GM18505 (cell line): Measurements from ENCODE around the gene ADAMTS7.
"Not testable (repeated sequence)": the region's sequence is repeated elsewhere in the genome, so short reads cannot be mapped to it uniquely, and the experiment has no call there.

Experiments
- ATAC-seq: cut with Tn5 transposase; IDR thresholded peaks from one replicate; pipeline ENCODE4 v1.9.1; 2021; ENCODE audit not compliant: unreplicated experiment
- POLR2A ChIP-seq: IDR thresholded peaks from 4 replicates; pipeline ENCODE4 v1.6.1; 2011; ENCODE audit warnings: borderline replicate concordance; ENCODE audit not compliant: insufficient read depth, insufficient read length; ENCODE audit errors: extremely low read depth

The ADAMTS7 gene

DNA sequence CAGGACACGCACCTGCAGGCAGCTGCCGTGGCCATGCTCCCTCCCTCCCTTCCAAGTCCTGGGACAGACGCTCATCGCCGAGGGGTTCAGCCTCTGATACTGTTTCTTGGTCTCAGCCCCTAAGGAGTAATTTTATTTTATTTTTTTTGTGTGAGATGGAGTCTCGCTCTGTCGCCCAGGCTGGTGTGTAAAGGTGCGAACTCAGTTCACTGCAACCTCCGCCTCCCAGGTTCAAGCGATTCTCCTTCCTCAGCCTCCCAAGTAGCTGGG, 53.7 kb downstream of the ADAMTS7 start:
- ATAC-seq, result no peak
- no peak for TF ChIP-seq POLR2A

DNA sequence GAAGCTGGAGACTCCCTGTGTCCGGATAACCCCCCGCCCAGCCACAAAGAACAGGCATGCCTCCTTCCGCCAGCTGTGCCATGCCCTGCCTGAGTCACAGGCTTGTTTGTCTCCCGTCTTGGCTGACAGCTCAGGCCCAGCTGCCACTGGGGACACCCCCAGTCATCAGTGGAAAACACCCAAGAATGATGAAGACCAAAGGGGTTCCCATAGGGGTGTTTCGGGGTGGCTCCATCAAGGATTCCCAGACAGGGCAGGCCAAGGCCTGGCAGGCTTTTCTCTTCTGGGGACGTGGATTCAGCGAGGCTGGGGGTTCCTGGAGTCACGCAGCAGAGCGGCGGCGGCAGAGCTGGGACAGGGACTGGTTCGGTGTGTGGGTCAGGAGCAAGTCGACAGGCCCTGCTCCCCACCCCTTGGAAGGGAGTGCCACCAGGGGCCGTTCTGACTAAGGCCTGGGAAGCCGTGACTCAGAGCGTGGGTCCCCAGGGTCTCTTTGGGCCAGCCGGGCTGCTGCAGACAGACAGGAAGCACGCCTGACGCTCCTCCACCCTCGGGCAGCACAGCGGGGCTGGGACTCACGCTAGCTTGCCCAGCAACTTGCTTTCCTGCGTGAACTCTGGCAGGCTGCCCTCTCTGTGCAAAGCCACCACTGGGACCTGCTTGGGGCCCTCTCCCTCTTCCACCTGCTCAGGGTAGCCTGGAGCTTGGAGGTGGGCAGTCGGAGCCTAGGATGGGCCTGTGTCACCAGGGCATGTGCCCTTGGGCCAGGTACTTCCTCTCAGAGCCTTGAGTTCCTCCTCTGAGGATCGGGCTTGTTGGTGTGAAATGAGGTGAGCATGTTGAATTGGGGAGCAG, 54.3 kb downstream of the ADAMTS7 start:
- peak; percentile 67 for ATAC-seq
- peak; percentile 40 for TF ChIP-seq POLR2A

DNA sequence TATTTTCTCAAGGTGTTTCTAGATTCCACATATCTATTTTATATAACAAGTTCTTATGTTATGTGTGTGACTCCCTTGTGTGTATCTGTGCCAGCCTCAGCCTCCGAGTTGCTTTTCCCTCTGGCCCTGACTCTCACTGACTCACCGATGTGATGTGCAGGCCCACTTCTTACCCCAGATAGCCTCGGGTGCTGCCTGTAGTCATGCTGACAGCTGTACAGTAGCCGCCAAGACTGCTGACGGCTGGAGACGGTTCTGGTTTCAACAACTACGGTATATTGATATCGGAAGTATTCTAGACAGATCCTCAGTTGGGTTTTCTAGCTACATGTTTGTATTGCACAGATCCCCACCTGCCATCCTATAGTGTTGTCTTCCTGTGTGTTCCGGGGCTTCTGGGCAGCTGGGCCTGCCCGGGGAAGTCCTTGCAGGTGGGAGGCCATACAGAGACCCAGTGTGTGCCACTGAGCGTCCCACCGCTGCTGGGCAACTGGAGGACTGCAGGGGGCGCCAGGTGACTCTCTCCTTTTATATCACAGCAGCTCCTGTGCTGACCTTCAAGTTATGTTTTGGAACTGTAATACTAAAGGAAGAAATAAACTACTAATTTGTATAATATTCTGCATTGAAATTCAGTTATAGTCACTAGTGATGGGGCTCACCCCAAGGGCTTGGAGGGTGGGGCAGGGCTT, 55.2 kb downstream of the ADAMTS7 start:
- peak; percentile 19 for ATAC-seq

DNA sequence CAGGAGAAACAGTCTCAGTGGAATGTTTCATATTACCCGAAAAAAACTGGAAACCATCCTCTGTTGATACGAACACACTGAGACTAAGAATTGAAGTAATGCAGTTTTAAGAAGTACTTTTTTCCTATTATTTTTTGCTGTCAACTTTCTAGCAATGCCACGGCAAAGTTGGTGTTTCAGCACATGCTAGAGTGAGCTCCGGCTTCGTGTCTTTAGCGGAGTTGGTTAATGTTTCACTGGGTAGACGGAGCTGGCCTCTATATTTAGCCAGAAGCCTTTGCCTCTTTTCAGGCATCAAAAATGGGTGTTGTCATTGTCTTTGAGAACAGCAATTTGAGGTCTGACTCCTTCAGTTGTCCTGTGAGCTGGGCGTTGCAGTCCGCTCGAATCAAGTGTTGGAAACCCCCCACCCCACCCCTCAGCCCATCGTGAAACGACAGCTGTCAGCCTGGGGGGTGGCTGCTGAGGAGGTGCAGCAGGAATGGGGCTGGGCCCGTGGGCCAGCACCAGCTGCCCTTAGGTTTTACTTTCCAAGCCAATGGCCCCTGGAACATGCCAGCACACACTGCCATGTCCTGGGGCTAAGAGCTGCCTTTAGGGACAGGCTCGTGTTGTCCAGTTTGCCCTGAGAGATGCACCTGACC, 56.5 kb downstream of the ADAMTS7 start:
- not testable (repeated sequence) for ATAC-seq

DNA sequence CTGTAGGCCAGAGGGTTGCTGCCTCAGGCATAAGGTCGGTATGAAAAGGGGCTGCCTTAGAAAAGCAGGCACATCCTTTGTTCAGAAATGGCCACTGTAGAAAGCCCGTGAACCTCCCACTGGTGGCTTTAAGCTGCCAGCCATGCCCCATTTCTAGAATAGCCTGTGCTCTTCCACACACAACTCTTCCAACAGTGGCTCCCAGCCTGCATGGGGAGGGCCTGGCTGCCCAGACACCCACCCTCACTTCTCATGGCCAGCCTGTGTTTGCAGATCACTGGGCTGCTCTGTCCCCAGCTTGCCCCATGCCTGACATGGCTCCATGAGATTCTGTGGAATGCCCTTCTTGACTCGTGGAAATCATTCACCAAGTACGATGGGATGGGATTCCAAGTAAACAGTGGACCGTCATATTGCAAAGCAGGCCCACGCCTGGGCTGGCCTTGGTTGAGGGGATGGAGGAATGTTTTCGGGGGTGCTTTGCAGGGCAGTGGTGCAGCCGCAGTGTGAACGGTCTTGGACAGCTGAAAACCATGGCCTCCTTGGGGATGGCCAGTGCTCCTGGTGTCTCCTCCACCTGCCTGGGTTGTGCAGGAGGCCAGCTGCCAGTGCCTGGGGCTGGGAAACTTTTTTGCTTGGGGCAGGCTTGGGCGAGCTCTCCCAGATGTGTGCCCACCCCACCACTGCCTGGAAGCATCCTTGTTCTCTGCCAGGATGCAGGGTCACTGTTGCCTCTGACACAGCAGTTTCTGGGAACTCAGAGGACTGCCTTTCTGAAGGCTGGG, 57.3 kb downstream of the ADAMTS7 start:
- ATAC-seq, result not testable (repeated sequence)

DNA sequence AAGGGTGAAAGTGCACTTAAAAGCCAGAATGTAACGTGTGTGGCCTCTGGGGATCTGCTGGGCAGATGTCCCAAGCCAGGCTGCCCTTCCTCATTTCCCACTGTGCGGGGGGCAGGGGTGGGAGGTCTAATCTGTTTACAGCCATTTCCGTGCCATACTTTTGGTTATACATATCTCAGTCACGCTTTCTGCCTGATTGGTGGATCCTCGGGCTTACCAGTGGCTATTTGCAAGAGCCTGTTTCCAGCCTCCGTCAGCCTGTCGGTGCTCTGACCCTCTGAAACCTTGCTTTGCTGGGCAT, 58.0 kb downstream of the ADAMTS7 start:
- ATAC-seq, result not testable (repeated sequence)

DNA sequence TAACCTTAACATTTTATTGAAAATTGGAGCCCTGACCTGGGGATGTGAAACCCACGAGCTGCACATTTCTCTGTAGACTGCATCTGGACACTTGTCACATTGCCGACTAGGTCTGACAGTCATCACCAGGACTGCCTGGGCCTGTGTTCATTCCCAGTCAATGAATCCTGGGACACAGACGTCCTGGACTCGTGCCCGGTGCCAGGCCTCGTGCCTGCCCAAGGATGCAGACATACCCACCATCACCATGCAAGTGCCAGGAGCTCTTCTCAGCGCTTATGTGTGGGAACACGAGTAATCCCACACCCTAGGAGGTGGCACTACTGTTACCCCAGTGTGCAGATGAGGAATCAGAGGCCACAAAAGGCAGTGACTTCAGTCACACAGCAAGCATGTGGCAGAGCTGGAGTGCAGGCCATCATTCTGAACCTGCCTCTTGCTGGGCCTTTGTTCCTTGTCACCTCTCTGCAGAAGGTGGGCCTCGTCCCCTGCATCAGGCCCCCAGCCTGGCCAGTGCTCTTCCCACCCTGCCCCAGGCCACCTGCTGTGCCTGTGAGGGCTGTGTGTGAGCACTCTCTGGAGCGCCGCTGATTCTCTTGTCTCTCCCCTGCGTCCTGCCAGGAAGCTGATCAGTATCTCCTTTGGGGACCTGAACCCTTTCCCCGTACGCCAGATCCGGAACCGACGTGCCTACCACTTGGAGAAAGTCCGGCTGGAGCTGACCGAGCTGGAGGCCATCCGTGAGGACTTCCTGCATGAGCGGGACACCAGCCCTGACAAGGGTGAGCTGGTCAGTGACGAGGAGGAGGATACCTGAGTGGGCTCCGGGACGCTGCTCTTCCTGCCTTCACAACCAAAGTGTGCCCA, 58.5 kb downstream of the ADAMTS7 start:
- no peak for ATAC-seq
- no peak for TF ChIP-seq POLR2A

DNA sequence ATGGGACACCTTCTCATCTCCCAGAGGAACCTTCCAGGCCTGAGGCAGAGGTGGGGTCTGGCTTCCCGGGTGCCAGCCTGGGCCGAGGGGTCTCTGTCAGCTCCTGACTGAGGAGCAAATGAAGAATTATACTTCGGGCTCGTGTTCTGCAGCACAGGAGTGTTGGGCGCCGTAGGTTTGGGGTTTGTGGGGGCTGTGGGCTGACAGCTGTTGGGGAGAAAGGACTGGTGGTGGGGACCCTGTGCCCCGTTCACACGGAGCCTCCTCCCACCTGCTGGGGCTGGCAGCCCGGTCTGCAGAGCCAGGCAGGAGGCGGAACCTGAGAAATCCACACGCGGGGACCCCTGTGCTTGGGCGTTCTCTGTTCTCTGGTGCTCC, 59.7 kb downstream of the ADAMTS7 start:
- ATAC-seq, result no peak
- TF ChIP-seq POLR2A, result no peak

DNA sequence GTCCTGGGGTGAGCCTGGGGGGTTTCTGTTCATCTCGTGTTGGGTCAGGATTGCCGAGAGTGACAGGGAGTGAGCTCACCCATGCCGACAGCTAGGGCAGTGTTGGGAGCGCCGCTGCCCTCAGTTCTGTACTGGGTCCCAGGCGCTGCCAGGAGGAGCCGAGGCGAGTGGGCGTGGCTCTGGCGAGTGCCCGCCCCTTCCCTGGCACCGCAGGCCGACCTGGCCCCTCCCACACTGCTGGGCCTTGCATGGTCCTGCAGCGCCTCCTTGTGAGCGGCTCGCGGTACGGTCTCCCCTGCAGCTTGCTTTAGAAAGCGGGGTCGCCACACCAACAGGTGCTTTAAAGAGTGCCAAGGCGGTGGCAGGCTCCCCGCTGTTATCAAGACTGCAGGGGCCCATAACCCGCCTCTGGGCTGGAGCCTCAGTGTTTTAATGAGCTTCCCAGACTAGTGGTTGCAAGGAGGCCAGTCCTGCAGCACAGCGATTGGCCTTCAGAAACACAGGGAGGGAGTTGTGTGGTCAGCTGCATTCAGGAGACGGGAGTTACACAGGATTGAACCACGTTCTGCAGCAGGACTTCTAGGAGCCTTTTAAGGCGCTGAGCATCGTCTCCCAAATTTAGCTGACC, 60.2 kb downstream of the ADAMTS7 start:
- peak; percentile 91 for ATAC-seq

DNA sequence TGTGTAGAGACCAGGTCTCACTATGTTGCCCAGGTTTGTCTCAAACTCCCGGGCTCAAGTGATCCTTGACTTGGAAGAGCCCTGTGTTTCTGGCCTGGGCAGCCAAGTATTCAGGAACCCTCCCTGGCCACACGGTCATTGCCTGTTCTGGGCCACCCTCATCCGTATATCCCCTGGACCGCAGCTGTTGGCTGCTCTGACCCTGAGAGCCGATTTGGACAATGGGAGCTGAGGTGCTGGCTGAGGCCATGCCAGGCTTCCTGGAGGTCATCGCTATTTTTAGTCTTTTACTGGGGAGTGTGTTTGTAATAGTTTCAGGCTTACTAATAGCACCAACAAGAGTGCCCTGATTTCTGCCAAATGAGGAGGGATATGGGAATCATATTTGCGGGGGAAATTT, 60.7 kb downstream of the ADAMTS7 start:
- no peak for TF ChIP-seq POLR2A
- ATAC-seq, result no peak

DNA sequence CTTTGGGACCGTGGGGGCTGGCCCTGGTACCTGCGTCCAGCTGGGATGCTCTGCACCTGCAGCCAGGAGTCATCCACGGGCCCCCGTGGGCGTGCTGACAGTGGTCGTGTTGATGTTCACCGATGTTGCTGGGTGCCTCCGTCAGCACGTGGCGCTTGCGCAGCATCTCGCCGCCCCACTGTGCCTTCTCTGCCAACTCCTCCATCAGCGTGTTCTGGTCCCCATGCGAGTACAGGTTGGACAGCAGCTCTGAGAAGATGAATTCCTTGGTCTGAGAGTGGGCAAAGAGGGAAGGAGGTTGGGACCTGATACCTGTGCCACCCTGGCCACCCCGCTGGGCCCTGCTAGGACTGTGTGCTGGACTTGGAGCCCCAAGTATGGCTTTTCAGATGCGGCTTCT, 61.4 kb downstream of the ADAMTS7 start:
- TF ChIP-seq POLR2A, result no peak
- ATAC-seq, result no peak

DNA sequence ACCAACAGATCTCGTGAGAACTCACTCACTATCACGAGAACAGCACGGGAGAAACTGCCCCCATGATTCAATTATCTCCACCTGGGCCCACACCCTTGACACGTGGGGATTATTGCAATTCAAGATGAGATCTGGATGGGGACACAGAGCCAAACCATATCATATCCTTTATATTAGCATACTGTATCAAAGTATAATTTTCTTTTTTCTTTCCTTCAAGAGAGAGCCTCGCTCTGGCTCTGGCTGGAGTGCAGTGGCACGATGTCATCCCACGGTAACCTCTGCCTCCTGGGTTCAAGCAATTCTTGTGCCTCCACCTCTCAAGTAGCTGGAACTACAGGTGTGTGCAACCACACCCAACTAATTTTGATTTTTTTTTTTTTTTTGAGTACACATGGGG, 63.4 kb downstream of the ADAMTS7 start:
- not testable (repeated sequence) for ATAC-seq

DNA sequence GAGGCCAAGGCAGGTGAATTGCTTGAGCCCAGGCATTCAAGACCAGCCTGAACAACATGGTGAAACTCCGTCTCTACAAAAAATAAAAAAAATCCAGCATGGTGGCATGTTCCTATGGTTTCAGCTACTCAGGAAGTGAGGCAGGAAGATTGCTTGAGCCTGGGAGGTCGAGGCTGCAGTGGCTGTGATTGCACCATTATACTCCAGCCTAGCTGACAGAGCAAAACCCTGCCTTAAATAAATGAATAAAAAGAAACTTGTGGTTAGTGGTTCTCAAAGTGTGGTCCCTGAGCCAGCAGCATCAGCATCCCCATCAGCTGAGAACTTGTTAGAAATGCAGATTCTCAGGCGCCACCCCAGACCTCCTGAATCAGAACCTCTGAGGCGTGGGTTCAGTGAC, 69.6 kb downstream of the ADAMTS7 start:
- not testable (repeated sequence) for ATAC-seq
